ENCODE data around the gene SCGB1D2. TPM values are rescaled to one million over a fixed set of nuclear protein-coding genes. Genes with fewer than 3 reads are reported as not detected.

The SCGB1D2 gene
- total and polyA plus RNA-seq, 9 of the 15 experiments (the other 6 are each of a cell fraction or from before 2014, with no cell fraction given): not detected

Other genes starting within 250 kb of the SCGB1D2 start
- gene INCENP, start 118.2 kb upstream of the SCGB1D2 start, total RNA-seq (2014; rRNA removed): 51.4 and 59.4 TPM in 2 replicates
- gene INCENP, start 118.2 kb upstream of the SCGB1D2 start, total RNA-seq (2014; rRNA removed; fragmentation: Illumina TruSeq; extraction: Trizol): 25.0 and 35.2 TPM in 2 replicates
- gene INCENP, start 118.2 kb upstream of the SCGB1D2 start, total RNA-seq (2015; rRNA removed; fragmentation: Illumina TruSeq; extraction: Trizol): 28.2 and 29.9 TPM in 2 replicates
- gene INCENP, start 118.2 kb upstream of the SCGB1D2 start, total RNA-seq (2021): 78.1 and 97.9 TPM in 2 replicates
- gene INCENP, start 118.2 kb upstream of the SCGB1D2 start, polyA plus RNA-seq (2011; rRNA removed): 25.2 and 37.0 TPM in 2 replicates
- 40.9 and 52.0 TPM in 2 replicates for gene INCENP, start 118.2 kb upstream of the SCGB1D2 start, polyA plus RNA-seq (2014; fragmentation: Illumina TruSeq; extraction: Trizol)
- 1 to 10 TPM; 1.1 to 3.3 TPM for gene INCENP, start 118.2 kb upstream of the SCGB1D2 start, polyA plus RNA-seq (2014; fragmentation: Nextera tagmentation; extraction: Ambion mirVana)
- 41.9 and 46.4 TPM in 2 replicates for gene INCENP, start 118.2 kb upstream of the SCGB1D2 start, polyA plus RNA-seq (2014; rRNA removed)
- gene SCGB1D1, start 52.0 kb upstream of the SCGB1D2 start, total RNA-seq (2014; rRNA removed): not detected in 2 replicates
- not detected in 2 replicates for gene SCGB1D1, start 52.0 kb upstream of the SCGB1D2 start, total RNA-seq (2014; rRNA removed; fragmentation: Illumina TruSeq; extraction: Trizol)
- gene SCGB1D1, start 52.0 kb upstream of the SCGB1D2 start, total RNA-seq (2015; rRNA removed; fragmentation: Illumina TruSeq; extraction: Trizol): not detected in 2 replicates
- gene SCGB1D1, start 52.0 kb upstream of the SCGB1D2 start, total RNA-seq (2021): not detected in 2 replicates
- gene SCGB1D1, start 52.0 kb upstream of the SCGB1D2 start, polyA plus RNA-seq (2011; rRNA removed): not detected in 2 replicates
- not detected in 2 replicates for gene SCGB1D1, start 52.0 kb upstream of the SCGB1D2 start, polyA plus RNA-seq (2014; fragmentation: Illumina TruSeq; extraction: Trizol)
- gene SCGB1D1, start 52.0 kb upstream of the SCGB1D2 start, polyA plus RNA-seq (2014; fragmentation: Nextera tagmentation; extraction: Ambion mirVana): not detected
- gene SCGB1D1, start 52.0 kb upstream of the SCGB1D2 start, polyA plus RNA-seq (2014; rRNA removed): not detected in 2 replicates
- gene SCGB2A1, start 33.6 kb upstream of the SCGB1D2 start, total RNA-seq (2014; rRNA removed): not detected in 2 replicates
- not detected in 2 replicates for gene SCGB2A1, start 33.6 kb upstream of the SCGB1D2 start, total RNA-seq (2014; rRNA removed; fragmentation: Illumina TruSeq; extraction: Trizol)
- not detected in 2 replicates for gene SCGB2A1, start 33.6 kb upstream of the SCGB1D2 start, total RNA-seq (2015; rRNA removed; fragmentation: Illumina TruSeq; extraction: Trizol)
- gene SCGB2A1, start 33.6 kb upstream of the SCGB1D2 start, total RNA-seq (2021): not detected in 2 replicates
- gene SCGB2A1, start 33.6 kb upstream of the SCGB1D2 start, polyA plus RNA-seq (2011; rRNA removed): not detected in 2 replicates
- gene SCGB2A1, start 33.6 kb upstream of the SCGB1D2 start, polyA plus RNA-seq (2014; fragmentation: Illumina TruSeq; extraction: Trizol): not detected in 2 replicates
- not detected for gene SCGB2A1, start 33.6 kb upstream of the SCGB1D2 start, polyA plus RNA-seq (2014; fragmentation: Nextera tagmentation; extraction: Ambion mirVana)
- not detected in 2 replicates for gene SCGB2A1, start 33.6 kb upstream of the SCGB1D2 start, polyA plus RNA-seq (2014; rRNA removed)
- not detected in 2 replicates for gene SCGB2A2, start 27.9 kb downstream of the SCGB1D2 start, total RNA-seq (2014; rRNA removed)
- gene SCGB2A2, start 27.9 kb downstream of the SCGB1D2 start, total RNA-seq (2014; rRNA removed; fragmentation: Illumina TruSeq; extraction: Trizol): not detected in 2 replicates
- gene SCGB2A2, start 27.9 kb downstream of the SCGB1D2 start, total RNA-seq (2015; rRNA removed; fragmentation: Illumina TruSeq; extraction: Trizol): not detected in 2 replicates
- not detected in 2 replicates for gene SCGB2A2, start 27.9 kb downstream of the SCGB1D2 start, total RNA-seq (2021)
- not detected in 2 replicates for gene SCGB2A2, start 27.9 kb downstream of the SCGB1D2 start, polyA plus RNA-seq (2011; rRNA removed)
- gene SCGB2A2, start 27.9 kb downstream of the SCGB1D2 start, polyA plus RNA-seq (2014; fragmentation: Illumina TruSeq; extraction: Trizol): not detected in 2 replicates
- not detected for gene SCGB2A2, start 27.9 kb downstream of the SCGB1D2 start, polyA plus RNA-seq (2014; fragmentation: Nextera tagmentation; extraction: Ambion mirVana)
- gene SCGB2A2, start 27.9 kb downstream of the SCGB1D2 start, polyA plus RNA-seq (2014; rRNA removed): not detected in 2 replicates
- not detected in 2 replicates for gene SCGB1D4, start 56.8 kb downstream of the SCGB1D2 start, total RNA-seq (2014; rRNA removed)
- gene SCGB1D4, start 56.8 kb downstream of the SCGB1D2 start, total RNA-seq (2014; rRNA removed; fragmentation: Illumina TruSeq; extraction: Trizol): not detected in 2 replicates
- gene SCGB1D4, start 56.8 kb downstream of the SCGB1D2 start, total RNA-seq (2015; rRNA removed; fragmentation: Illumina TruSeq; extraction: Trizol): not detected in 2 replicates
- gene SCGB1D4, start 56.8 kb downstream of the SCGB1D2 start, total RNA-seq (2021): not detected in 2 replicates
- not detected in 2 replicates for gene SCGB1D4, start 56.8 kb downstream of the SCGB1D2 start, polyA plus RNA-seq (2011; rRNA removed)
- not detected in 2 replicates for gene SCGB1D4, start 56.8 kb downstream of the SCGB1D2 start, polyA plus RNA-seq (2014; fragmentation: Illumina TruSeq; extraction: Trizol)
- gene SCGB1D4, start 56.8 kb downstream of the SCGB1D2 start, polyA plus RNA-seq (2014; fragmentation: Nextera tagmentation; extraction: Ambion mirVana): not detected
- gene SCGB1D4, start 56.8 kb downstream of the SCGB1D2 start, polyA plus RNA-seq (2014; rRNA removed): not detected in 2 replicates
- gene ASRGL1, start 95.2 kb downstream of the SCGB1D2 start, total RNA-seq (2014; rRNA removed): 18.0 and 23.0 TPM in 2 replicates
- gene ASRGL1, start 95.2 kb downstream of the SCGB1D2 start, total RNA-seq (2014; rRNA removed; fragmentation: Illumina TruSeq; extraction: Trizol): 10.7 and 11.2 TPM in 2 replicates
- gene ASRGL1, start 95.2 kb downstream of the SCGB1D2 start, total RNA-seq (2015; rRNA removed; fragmentation: Illumina TruSeq; extraction: Trizol): 9.2 and 9.8 TPM in 2 replicates
- gene ASRGL1, start 95.2 kb downstream of the SCGB1D2 start, total RNA-seq (2021): 15.9 and 18.3 TPM in 2 replicates
- 10.9 and 17.4 TPM in 2 replicates for gene ASRGL1, start 95.2 kb downstream of the SCGB1D2 start, polyA plus RNA-seq (2011; rRNA removed)
- gene ASRGL1, start 95.2 kb downstream of the SCGB1D2 start, polyA plus RNA-seq (2014; fragmentation: Illumina TruSeq; extraction: Trizol): 8.7 and 9.9 TPM in 2 replicates
- gene ASRGL1, start 95.2 kb downstream of the SCGB1D2 start, polyA plus RNA-seq (2014; fragmentation: Nextera tagmentation; extraction: Ambion mirVana): 1 to 10 TPM; 3.1 to 4.3 TPM
- gene ASRGL1, start 95.2 kb downstream of the SCGB1D2 start, polyA plus RNA-seq (2014; rRNA removed): 13.0 and 14.4 TPM in 2 replicates
- gene SCGB1A1, start 176.8 kb downstream of the SCGB1D2 start, total RNA-seq (2014; rRNA removed): not detected in 2 replicates
- not detected in 2 replicates for gene SCGB1A1, start 176.8 kb downstream of the SCGB1D2 start, total RNA-seq (2014; rRNA removed; fragmentation: Illumina TruSeq; extraction: Trizol)
- not detected in 2 replicates for gene SCGB1A1, start 176.8 kb downstream of the SCGB1D2 start, total RNA-seq (2015; rRNA removed; fragmentation: Illumina TruSeq; extraction: Trizol)
- gene SCGB1A1, start 176.8 kb downstream of the SCGB1D2 start, total RNA-seq (2021): 0.55 and 1.1 TPM in 2 replicates
- not detected in 2 replicates for gene SCGB1A1, start 176.8 kb downstream of the SCGB1D2 start, polyA plus RNA-seq (2011; rRNA removed)
- gene SCGB1A1, start 176.8 kb downstream of the SCGB1D2 start, polyA plus RNA-seq (2014; fragmentation: Illumina TruSeq; extraction: Trizol): not detected in 2 replicates
- gene SCGB1A1, start 176.8 kb downstream of the SCGB1D2 start, polyA plus RNA-seq (2014; fragmentation: Nextera tagmentation; extraction: Ambion mirVana): not detected
- gene SCGB1A1, start 176.8 kb downstream of the SCGB1D2 start, polyA plus RNA-seq (2014; rRNA removed): not detected in 2 replicates

Data from K562 (cell line).